Measurements from ENCODE around the gene CHCHD10. TPM values are rescaled to one million over a fixed set of nuclear protein-coding genes. Genes with fewer than 3 reads are reported as not detected.

CHCHD10 gene
- total RNA-seq, 1 experiment from 2014 or later: 117 TPM

GRCh38 chr22:23793326-23793725, 25.6 kb upstream of the CHCHD10 start:
- intact Hi-C loops (cut with micrococcal nuclease; ENCODE audit: unreplicated experiment): no loop called here
- BruUV-seq (replicated peaks): no TSS peak
- H3K27me3 ChIP-seq (replicated peaks; ENCODE audit: insufficient read depth, low read depth, low read length, poor library complexity): no peaks in the 10 kb centered on the region
- POLR2A ChIA-PET (ENCODE audit: low non-redundant PET): no interaction called here
- TF ChIP-seq EZH2 (IDR thresholded peaks at IDR 0.05; ENCODE audit: borderline replicate concordance, low read depth, low read length, poor library complexity, severe bottlenecking) (no peak), CTCF (conservative IDR thresholded peaks at IDR 0.05; ENCODE audit: low read depth, low read length) (no peak)
- peaks cover 6% of the 10 kb centered on the region for H3K4me1 ChIP-seq (ENCODE audit: insufficient read depth, low read length, poor library complexity, severe bottlenecking)
- CTCF ChIA-PET: no interaction called here
- no peak for DNase-seq (ENCODE audit: low spot score)
- no peak overlapping the region for H3K4me3 ChIP-seq (ENCODE audit: low read depth, low read length, poor library complexity, severe bottlenecking)
- no peaks in the 10 kb centered on the region for H3K9me3 ChIP-seq (ENCODE audit: low read depth, low read length, poor library complexity, severe bottlenecking)
- H3K27ac ChIP-seq (ENCODE audit: low read depth, low read length, poor library complexity, severe bottlenecking): no peak overlapping the region
- peaks cover 37% of the 10 kb centered on the region for H3K36me3 ChIP-seq (ENCODE audit: insufficient read depth, low read length, poor library complexity, severe bottlenecking)

GRCh38 chr22:23791738-23792645, 24.2 kb upstream of the CHCHD10 start:
- DNase-seq (ENCODE audit: low spot score): no peak
- POLR2A ChIA-PET (ENCODE audit: low non-redundant PET): no interaction called here
- peaks cover 30% of the 10 kb centered on the region for H3K36me3 ChIP-seq (ENCODE audit: insufficient read depth, low read length, poor library complexity, severe bottlenecking)

More at GRCh38 chr22:23791738-23792645, 24.2 kb upstream of the CHCHD10 start:
- H3K4me1 ChIP-seq (ENCODE audit: insufficient read depth, low read length, poor library complexity, severe bottlenecking): peaks cover 11% of the 10 kb centered on the region
- TF ChIP-seq CTCF (conservative IDR thresholded peaks at IDR 0.05; ENCODE audit: low read depth, low read length): no peak
- TF ChIP-seq EZH2 (IDR thresholded peaks at IDR 0.05; ENCODE audit: borderline replicate concordance, low read depth, low read length, poor library complexity, severe bottlenecking): no peak
- BruUV-seq (replicated peaks): no TSS peak
- intact Hi-C loops (cut with micrococcal nuclease; ENCODE audit: unreplicated experiment): no loop called here
- no peak overlapping the region for H3K27ac ChIP-seq (ENCODE audit: low read depth, low read length, poor library complexity, severe bottlenecking)
- no peaks in the 10 kb centered on the region for H3K9me3 ChIP-seq (ENCODE audit: low read depth, low read length, poor library complexity, severe bottlenecking)
- H3K4me3 ChIP-seq (ENCODE audit: low read depth, low read length, poor library complexity, severe bottlenecking): no peak overlapping the region
- H3K27me3 ChIP-seq (replicated peaks; ENCODE audit: insufficient read depth, low read depth, low read length, poor library complexity): no peaks in the 10 kb centered on the region
- CTCF ChIA-PET: no interaction called here
